Renal cortical epithelial cell (primary cell): ENCODE measurements around the gene B4GALT7. TPM values are rescaled to one million over a fixed set of nuclear protein-coding genes. Genes with fewer than 3 reads are reported as not detected.
"Not testable (repeated sequence)": the region's sequence is repeated elsewhere in the genome, so short reads cannot be mapped to it uniquely, and the experiment has no call there.

Experiments
- DNase-seq: peaks from one replicate; pipeline ENCODE4 v3.0.0-alpha.2; 2011; ENCODE audit warnings: low read depth
- total RNA-seq: library from RNA; depleted of rRNA; stranded (reverse); fragments of >200 nt; gene quantifications from 2 replicates; pipeline ENCODE4 v1.2.3, GENCODE V29; 2014

Gene B4GALT7
- total RNA-seq, 1 donor from 2014 or later, result 36.2 TPM

GRCh38 chr5:177609076-177610059 is 9.4 kb downstream of the B4GALT7 start:
- no peak for DNase-seq

GRCh38 chr5:177610131-177610769 is 10.3 kb downstream of the B4GALT7 start:
- DNase-seq, result no peak

- no peak for DNase-seq
Observed at GRCh38 chr5:177610770-177611445, 11.0 kb downstream of the B4GALT7 start.

GRCh38 chr5:177611446-177612214 is 11.7 kb downstream of the B4GALT7 start:
- DNase-seq, result no peak

- no peak for DNase-seq
Observed at GRCh38 chr5:177612215-177612673, 12.3 kb downstream of the B4GALT7 start.

- no peak for DNase-seq
Observed at GRCh38 chr5:177620560-177620959, 20.6 kb downstream of the B4GALT7 start.

GRCh38 chr5:177624172-177624571 is 24.2 kb downstream of the B4GALT7 start:
- not testable (repeated sequence) for DNase-seq

GRCh38 chr5:177630186-177630585 is 30.3 kb downstream of the B4GALT7 start:
- DNase-seq, result not testable (repeated sequence)

- not testable (repeated sequence) for DNase-seq
Observed at GRCh38 chr5:177634912-177635311, 35.0 kb downstream of the B4GALT7 start.

GRCh38 chr5:177645462-177645861 is 45.5 kb downstream of the B4GALT7 start:
- not testable (repeated sequence) for DNase-seq

GRCh38 chr5:177651235-177651634 is 51.3 kb downstream of the B4GALT7 start:
- not testable (repeated sequence) for DNase-seq

- not testable (repeated sequence) for DNase-seq
Observed at GRCh38 chr5:177657846-177658245, 57.9 kb downstream of the B4GALT7 start.

- not testable (repeated sequence) for DNase-seq
Observed at GRCh38 chr5:177658542-177658941, 58.6 kb downstream of the B4GALT7 start.

Other genes with a start within 250 kb of the B4GALT7 start
- 242 and 337 TPM in 2 replicates for gene LMAN2, start 248.5 kb upstream of the B4GALT7 start, total RNA-seq
- gene RGS14, start 242.2 kb upstream of the B4GALT7 start, total RNA-seq, result 11.1 and 30.2 TPM in 2 replicates
- 0.05 TPM in 1 of 2 replicates, not detected in the other for gene SLC34A1, start 215.7 kb upstream of the B4GALT7 start, total RNA-seq
- not detected in 2 replicates for gene PFN3, start 199.5 kb upstream of the B4GALT7 start, total RNA-seq
- 3.1 and 5.9 TPM in 2 replicates for gene F12, start 190.6 kb upstream of the B4GALT7 start, total RNA-seq
- gene GRK6, start 173.5 kb upstream of the B4GALT7 start, total RNA-seq, result 21.3 and 31.1 TPM in 2 replicates
- 9.4 and 11.0 TPM in 2 replicates for gene PRR7, start 153.3 kb upstream of the B4GALT7 start, total RNA-seq
- 191 and 241 TPM in 2 replicates for gene DBN1, start 126.5 kb upstream of the B4GALT7 start, total RNA-seq
- 103 and 161 TPM in 2 replicates for gene PDLIM7, start 102.5 kb upstream of the B4GALT7 start, total RNA-seq
- 0.17 and 13.6 TPM in 2 replicates for gene DOK3, start 90.3 kb upstream of the B4GALT7 start, total RNA-seq
- gene DDX41, start 83.2 kb upstream of the B4GALT7 start, total RNA-seq, result 74.0 and 141 TPM in 2 replicates
- gene FAM193B, start 45.6 kb upstream of the B4GALT7 start, total RNA-seq, result 7.3 and 25.4 TPM in 2 replicates
- 168 and 181 TPM in 2 replicates for gene TMED9, start 7.9 kb upstream of the B4GALT7 start, total RNA-seq
- 5.8 TPM in 1 of 2 replicates, not detected in the other for gene FAM153A, start 182.8 kb downstream of the B4GALT7 start, total RNA-seq